VCaP (cell line): Measurements from ENCODE around the gene STARD3NL.

Experiments
- H3K27ac ChIP-seq: fragments of 450-650 bp; 2 replicates; pipeline ENCODE4 v1.5.1; 2017
- TF ChIP-seq, protein P1 (sequence below): fragments of 450-650 bp; conservative IDR thresholded peaks from 2 replicates; pipeline ENCODE4 v1.5.1; 2017; ENCODE audit warnings: mild to moderate bottlenecking, moderate library complexity

The STARD3NL gene

DNA sequence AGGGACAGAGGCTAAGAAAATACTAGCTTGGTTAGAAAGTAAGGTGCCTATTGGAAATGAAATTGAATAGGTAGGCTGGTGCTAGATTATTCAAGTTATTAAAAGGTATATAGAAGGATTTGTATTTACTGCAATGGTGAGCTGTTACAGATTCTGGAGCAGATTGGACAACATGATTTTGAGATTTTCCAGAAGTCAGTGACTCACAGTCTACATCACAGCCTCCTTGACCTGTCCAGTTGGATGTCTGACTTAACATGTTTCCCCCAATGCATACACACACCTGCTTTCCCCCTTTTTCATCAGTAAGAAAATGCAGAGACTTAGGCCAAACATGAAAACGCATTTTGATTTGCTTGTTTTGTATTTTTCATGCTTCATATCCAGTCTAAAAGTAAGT is 33.4 kb downstream of the STARD3NL start:
- peak overlapping the region; percentile 39 for H3K27ac ChIP-seq
- TF ChIP-seq, protein P1, sequence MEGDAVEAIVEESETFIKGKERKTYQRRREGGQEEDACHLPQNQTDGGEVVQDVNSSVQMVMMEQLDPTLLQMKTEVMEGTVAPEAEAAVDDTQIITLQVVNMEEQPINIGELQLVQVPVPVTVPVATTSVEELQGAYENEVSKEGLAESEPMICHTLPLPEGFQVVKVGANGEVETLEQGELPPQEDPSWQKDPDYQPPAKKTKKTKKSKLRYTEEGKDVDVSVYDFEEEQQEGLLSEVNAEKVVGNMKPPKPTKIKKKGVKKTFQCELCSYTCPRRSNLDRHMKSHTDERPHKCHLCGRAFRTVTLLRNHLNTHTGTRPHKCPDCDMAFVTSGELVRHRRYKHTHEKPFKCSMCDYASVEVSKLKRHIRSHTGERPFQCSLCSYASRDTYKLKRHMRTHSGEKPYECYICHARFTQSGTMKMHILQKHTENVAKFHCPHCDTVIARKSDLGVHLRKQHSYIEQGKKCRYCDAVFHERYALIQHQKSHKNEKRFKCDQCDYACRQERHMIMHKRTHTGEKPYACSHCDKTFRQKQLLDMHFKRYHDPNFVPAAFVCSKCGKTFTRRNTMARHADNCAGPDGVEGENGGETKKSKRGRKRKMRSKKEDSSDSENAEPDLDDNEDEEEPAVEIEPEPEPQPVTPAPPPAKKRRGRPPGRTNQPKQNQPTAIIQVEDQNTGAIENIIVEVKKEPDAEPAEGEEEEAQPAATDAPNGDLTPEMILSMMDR: no peak

DNA sequence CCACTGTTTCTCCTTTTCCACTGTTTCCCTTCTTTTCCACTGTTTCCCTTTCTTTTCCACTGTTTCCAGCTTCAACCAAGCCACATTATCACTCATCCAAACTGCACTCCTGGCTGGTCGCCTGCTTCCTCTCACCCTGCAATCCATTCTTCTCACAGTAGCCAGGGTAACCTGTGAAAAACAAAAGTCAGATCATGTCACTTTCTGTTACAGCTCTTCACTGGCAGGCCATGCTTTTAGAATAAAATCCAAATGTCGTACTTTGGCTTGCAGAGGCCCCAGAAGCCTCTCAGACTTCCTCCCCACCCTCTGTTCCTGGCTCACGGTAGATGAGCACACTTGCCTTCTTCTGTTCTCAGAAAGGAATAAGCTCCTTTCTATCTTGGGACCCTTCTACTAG is 33.9 kb downstream of the STARD3NL start:
- TF ChIP-seq, protein P1: no peak
- H3K27ac ChIP-seq: peak overlapping the region; percentile 39

DNA sequence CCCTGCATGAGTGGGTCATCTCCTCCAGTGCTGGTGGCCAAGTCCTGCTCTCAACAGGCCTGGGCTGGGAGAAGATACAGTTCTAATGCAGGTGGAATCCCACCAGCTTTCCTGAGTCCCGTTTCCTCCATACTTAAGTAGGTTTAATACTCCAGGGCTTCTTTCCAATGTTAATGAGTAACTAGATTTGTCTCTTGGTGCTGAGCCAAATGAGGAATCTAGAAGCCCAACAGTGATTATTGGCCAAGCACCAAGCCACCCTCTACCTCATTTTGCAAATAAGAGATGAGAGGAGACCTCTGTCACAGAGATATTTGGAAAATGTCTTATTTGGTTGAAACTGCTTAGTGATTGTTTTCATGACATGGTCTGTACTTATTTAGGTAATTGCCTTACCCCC is 37.1 kb downstream of the STARD3NL start:
- TF ChIP-seq, protein P1: no peak
- peak overlapping the region; percentile 96 for H3K27ac ChIP-seq

DNA sequence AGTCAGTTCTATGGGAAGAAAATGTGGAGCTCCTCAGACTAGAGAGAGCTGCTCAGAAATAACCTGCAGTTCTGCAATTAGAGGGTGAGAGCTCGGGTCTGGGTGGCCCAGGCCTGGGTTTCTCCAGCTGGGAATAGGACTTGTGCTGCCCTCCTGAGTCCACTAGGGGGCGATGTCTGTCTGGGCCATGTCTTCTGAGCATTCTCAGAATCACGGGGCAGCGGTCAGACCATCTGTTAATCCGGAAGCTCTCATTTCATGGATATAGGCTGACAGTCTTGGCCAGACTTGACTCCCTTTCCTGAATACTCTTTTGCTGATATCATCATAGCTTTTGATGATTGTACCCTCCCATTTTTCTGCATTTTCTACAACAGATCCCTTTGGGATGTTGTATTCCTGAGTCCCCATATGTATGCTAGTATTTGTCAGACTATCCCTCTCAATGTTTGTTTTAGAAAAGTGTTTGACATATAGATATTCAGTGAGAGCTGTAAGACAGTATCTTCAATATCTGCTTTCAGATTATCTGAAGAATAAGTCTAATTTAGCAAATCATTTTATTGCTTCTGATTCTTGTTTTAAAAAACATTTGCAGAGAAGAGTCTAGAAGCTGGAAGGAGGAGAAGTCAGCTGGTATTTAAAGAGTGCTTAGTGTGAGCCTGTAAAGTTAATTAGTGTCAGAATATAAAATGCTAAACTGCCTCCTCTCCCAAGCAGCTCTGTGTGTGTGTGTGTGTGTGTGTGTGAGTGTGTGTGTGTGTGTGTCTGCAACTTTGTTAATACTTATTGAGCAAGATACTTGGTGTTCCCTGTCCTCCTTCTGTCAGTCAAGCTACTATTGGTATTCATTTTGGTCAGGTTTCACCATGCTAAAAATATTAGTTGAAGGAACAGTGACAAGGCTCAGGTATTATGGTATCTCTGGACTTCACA is 38.0 kb downstream of the STARD3NL start:
- TF ChIP-seq, protein P1: peak; percentile 98
- peak overlapping the region; percentile 96 for H3K27ac ChIP-seq

DNA sequence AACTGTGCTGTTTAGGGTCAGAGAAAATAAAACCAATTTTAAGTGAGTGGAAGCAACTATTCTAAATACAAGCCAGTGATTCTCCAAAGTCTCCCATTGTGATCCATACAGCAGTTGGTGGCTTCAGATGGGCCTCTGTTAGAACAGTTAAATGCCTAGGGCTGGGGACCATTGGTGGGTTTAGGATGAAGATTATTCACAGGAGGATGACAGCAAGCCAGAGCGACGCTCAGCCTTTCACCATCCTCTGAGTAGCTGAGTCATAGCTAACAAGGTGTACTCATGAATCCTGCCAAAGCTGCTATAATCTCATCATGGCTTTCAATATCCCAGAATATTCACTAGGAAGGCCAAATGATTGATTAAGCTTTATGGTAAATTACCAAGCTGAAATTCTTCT is 39.6 kb downstream of the STARD3NL start:
- H3K27ac ChIP-seq: peak overlapping the region; percentile 96
- TF ChIP-seq, protein P1: no peak

DNA sequence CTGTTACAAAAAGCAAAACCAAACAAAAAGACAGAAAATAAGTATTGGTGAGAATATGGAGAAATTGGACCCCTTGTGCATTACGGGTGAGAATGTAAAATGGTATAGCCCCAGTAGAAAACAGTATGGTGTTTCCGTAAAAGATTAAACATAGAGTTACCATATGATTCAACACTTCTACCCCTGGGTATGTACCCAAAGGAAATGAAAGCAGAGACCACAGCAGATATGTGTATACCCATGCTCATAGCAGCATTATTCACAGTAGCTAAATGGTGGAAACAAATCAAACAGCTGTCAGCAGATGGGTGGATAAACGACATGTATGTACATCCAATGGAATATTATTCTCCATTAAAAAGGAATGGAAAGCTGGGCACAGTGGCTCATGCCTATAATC is 42.4 kb downstream of the STARD3NL start:
- TF ChIP-seq, protein P1: no peak
- peak overlapping the region; percentile 96 for H3K27ac ChIP-seq

DNA sequence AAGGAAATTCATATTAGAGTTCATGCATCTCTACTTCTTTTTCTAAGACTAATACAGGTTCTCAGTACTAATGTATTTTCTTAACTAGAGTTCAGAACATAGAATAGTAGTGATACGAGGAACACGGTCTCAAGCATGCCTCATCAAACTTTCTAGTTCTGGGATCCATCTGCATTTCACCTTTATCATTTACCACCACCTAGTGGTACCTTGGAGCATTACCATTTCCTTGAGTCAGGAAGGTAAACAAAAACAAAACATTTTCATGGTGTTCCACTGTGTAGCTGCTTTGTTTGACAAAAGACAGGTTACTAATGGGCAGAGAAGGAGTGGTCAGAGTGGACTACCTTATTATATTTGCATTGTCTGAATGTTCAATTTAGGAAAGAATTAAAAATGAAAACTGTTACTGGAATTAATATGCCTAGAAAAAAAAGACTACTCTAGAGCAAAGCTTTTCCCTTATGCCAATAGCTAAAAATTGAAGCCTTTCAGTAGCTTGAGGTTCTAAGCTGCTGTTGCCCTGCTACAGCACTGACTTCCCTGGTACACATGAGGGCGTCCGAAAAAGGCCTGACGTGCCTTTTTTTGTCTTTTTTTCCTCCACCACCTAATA is 44.5 kb downstream of the STARD3NL start:
- TF ChIP-seq, protein P1: peak; percentile 96

More for the DNA sequence above, 44.5 kb downstream of the STARD3NL start:
- H3K27ac ChIP-seq: peak overlapping the region; percentile 96
